HepG2 (cell line): Measurements from ENCODE around the gene RMI2. TPM values are rescaled to one million over a fixed set of nuclear protein-coding genes. Genes with fewer than 3 reads are reported as not detected.

Experiments
- CCAR2 ChIP-seq: fragments of 200-400 bp; formaldehyde crosslinking; optimal IDR thresholded peaks from 2 replicates; pipeline ENCODE3; 2018; ENCODE audit warnings: low read depth, mild to moderate bottlenecking, low read length, moderate library complexity
- GTF3A ChIP-seq: sonication (generic); formaldehyde crosslinking; conservative IDR thresholded peaks from 2 replicates; pipeline ENCODE4 v1.4.0; 2020; ENCODE audit warnings: mild to moderate bottlenecking, missing genetic modification reagents
- KLF15 ChIP-seq: sonication (generic); formaldehyde crosslinking; IDR thresholded peaks from 2 replicates; pipeline ENCODE4 v1.8.1; 2023; ENCODE audit warnings: borderline replicate concordance, mild to moderate bottlenecking, inconsistent platforms, missing genetic modification reagents, mixed read lengths
- NAIF1 ChIP-seq: sonication (generic); formaldehyde crosslinking; IDR thresholded peaks from 2 replicates; pipeline ENCODE4 v1.5.0; 2020; ENCODE audit warnings: mild to moderate bottlenecking, missing genetic modification reagents, borderline replicate concordance
- NFYB ChIP-seq: sonication (generic); formaldehyde crosslinking; IDR thresholded peaks from 2 replicates; pipeline ENCODE4 v1.4.0; 2020; ENCODE audit warnings: missing genetic modification reagents
- RORA ChIP-seq: sonication (generic); formaldehyde crosslinking; IDR thresholded peaks from 2 replicates; pipeline ENCODE4 v1.5.0; 2020; ENCODE audit warnings: mild to moderate bottlenecking, missing genetic modification reagents, moderate library complexity
- TSC22D2 ChIP-seq: sonication (generic); formaldehyde crosslinking; IDR thresholded peaks from 2 replicates; pipeline ENCODE4 v1.5.1; 2020; ENCODE audit warnings: missing genetic modification reagents, mild to moderate bottlenecking, borderline replicate concordance
- WIZ ChIP-seq: sonication (generic); formaldehyde crosslinking; IDR thresholded peaks from 2 replicates; pipeline ENCODE4 v1.5.1; 2020; ENCODE audit warnings: mild to moderate bottlenecking, missing genetic modification reagents
- ZFYVE20 ChIP-seq: sonication (generic); formaldehyde crosslinking; IDR thresholded peaks from 2 replicates; pipeline ENCODE4 v1.8.0; 2023; ENCODE audit warnings: low read depth, mild to moderate bottlenecking, moderate library complexity, missing genetic modification reagents, borderline replicate concordance
- ZMYM4 ChIP-seq: sonication (generic); formaldehyde crosslinking; IDR thresholded peaks from 2 replicates; pipeline ENCODE4 v1.8.1; 2023; ENCODE audit warnings: mild to moderate bottlenecking, missing genetic modification reagents
- ZNF225 ChIP-seq: sonication (generic); formaldehyde crosslinking; IDR thresholded peaks from 2 replicates; pipeline ENCODE4 v1.4.0; 2020; ENCODE audit warnings: mild to moderate bottlenecking, missing genetic modification reagents
- ZNF510 ChIP-seq: sonication (generic); formaldehyde crosslinking; IDR thresholded peaks from 2 replicates; pipeline ENCODE4 v1.4.0; 2020; ENCODE audit warnings: low read depth, mild to moderate bottlenecking, missing genetic modification reagents
- ZNF605 ChIP-seq: sonication (generic); formaldehyde crosslinking; IDR thresholded peaks from 2 replicates; pipeline ENCODE4 v1.8.0; 2022; ENCODE audit warnings: mild to moderate bottlenecking, missing genetic modification reagents
- ZNF7 ChIP-seq: IDR thresholded peaks from 2 replicates; pipeline ENCODE4 v1.6.1; 2016; ENCODE audit warnings: missing biosample characterization, missing genetic modification reagents
- ZNF747 ChIP-seq: sonication (generic); formaldehyde crosslinking; IDR thresholded peaks from 2 replicates; pipeline ENCODE4 v1.8.1; 2023; ENCODE audit warnings: missing genetic modification reagents, mild to moderate bottlenecking, borderline replicate concordance
- ZNF749 ChIP-seq: sonication (generic); formaldehyde crosslinking; IDR thresholded peaks from 2 replicates; pipeline ENCODE4 v1.8.0; 2022; ENCODE audit warnings: mild to moderate bottlenecking, missing genetic modification reagents, moderate library complexity, borderline replicate concordance
- ZNF777 ChIP-seq: sonication (generic); formaldehyde crosslinking; IDR thresholded peaks from 2 replicates; pipeline ENCODE4 v1.4.0; 2020; ENCODE audit warnings: missing genetic modification reagents
- ZNF883 ChIP-seq: sonication (generic); formaldehyde crosslinking; IDR thresholded peaks from 2 replicates; pipeline ENCODE4 v1.5.1; 2020; ENCODE audit warnings: mild to moderate bottlenecking, missing genetic modification reagents; ENCODE audit errors: not compliant biosample characterization
- polyA plus RNA-seq, 8 experiments: library from polyadenylated mRNA; depleted of rRNA in 3 of 8; stranded (reverse) in 7 of 8; unstranded in 1 of 8; fragments of >200 nt; fragmentation: Illumina TruSeq in 4 of 8; extraction: Trizol in 4 of 8; gene quantifications; 2 replicates each; pipeline versions ENCODE4 v1.2.1 to v1.2.3, GENCODE V29; 2011 to 2016; ENCODE audit warnings: low read depth in 4 of 8, missing spikeins in 1 of 8, mixed read lengths in 1 of 8; ENCODE audit not compliant: insufficient read depth in 1 of 8
- total RNA-seq, 5 experiments: library from RNA; depleted of rRNA; stranded (reverse); fragments of >200 nt; fragmentation: Illumina TruSeq; extraction: Trizol; gene quantifications; 2 replicates each; pipeline ENCODE4 v1.2.3, GENCODE V29; 2016; ENCODE audit warnings: low read depth in 1 of 5
- TF ChIP-seq, protein P1 (sequence below): IDR thresholded peaks from 2 replicates; pipeline ENCODE4 v1.6.1; 2016; ENCODE audit warnings: control low read depth
- TF ChIP-seq, protein P2 (sequence below): sonication (generic); formaldehyde crosslinking; IDR thresholded peaks from 2 replicates; pipeline ENCODE4 v1.5.0; 2020; ENCODE audit warnings: mild to moderate bottlenecking, low read depth, missing genetic modification reagents, borderline replicate concordance
- TF ChIP-seq, protein P3 (sequence below): sonication (generic); formaldehyde crosslinking; IDR thresholded peaks from 2 replicates; pipeline ENCODE4 v1.8.0; 2022; ENCODE audit warnings: missing genetic modification reagents, low read depth, mild to moderate bottlenecking, borderline replicate concordance
- TF ChIP-seq, protein P4 (sequence below): sonication (generic); formaldehyde crosslinking; IDR thresholded peaks from 2 replicates; pipeline ENCODE4 v1.5.1; 2020; ENCODE audit warnings: mild to moderate bottlenecking, missing genetic modification reagents, borderline replicate concordance

Gene RMI2
- total and polyA plus RNA-seq, 2 of the 13 experiments (the other 11 are each of a cell fraction or from before 2014, with no cell fraction given), result 24.5 to 55.7 TPM

DNA sequence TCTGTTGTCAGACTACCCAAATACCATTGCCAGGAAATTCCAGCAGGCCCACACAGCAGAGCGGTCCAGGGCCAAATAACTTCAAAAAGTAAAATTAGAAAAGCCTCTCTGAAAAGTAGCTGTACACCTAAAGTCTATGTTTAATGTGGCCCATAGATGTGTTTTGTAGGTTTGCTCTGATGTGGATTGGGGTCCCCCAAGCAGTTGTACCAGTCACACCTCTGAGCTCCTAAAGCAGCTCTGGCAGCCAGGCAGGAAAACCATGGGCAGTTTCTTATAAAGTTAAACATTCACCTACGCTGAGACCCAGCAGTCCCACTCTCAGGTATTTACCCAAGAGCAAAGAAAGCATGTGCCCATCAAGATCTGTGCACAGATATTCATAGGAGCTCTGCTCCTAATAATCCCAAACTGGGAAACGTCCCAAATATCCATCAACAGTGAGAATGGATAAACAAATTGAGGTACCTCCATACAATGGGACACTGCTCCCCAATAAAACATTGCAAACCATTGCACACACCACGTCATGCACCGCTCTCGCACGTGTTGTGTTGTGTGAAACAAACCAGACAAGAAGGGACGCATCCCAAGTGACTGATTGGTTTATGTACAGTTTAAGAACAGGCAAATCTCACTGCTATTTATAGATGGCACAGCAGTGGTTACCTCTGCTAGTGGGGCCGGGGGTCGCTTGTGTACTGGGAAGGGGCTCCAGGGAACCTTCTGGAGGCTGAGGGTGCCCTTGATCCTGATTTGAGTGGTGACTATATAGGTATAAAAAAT lies 48.4 kb upstream of the RMI2 start (continued):
- TF ChIP-seq, protein P1, sequence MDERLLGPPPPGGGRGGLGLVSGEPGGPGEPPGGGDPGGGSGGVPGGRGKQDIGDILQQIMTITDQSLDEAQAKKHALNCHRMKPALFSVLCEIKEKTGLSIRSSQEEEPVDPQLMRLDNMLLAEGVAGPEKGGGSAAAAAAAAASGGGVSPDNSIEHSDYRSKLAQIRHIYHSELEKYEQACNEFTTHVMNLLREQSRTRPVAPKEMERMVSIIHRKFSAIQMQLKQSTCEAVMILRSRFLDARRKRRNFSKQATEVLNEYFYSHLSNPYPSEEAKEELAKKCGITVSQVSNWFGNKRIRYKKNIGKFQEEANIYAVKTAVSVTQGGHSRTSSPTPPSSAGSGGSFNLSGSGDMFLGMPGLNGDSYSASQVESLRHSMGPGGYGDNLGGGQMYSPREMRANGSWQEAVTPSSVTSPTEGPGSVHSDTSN (CRISPR knock-in tag), result peak; percentile 83
- TF ChIP-seq WIZ (CRISPR knock-in tag) (no peak), ZNF225 (no peak; the same call in 1 of the 2 replicates), NAIF1 (CRISPR knock-in tag) (peak; percentile 61), KLF15 (CRISPR knock-in tag) (no peak; the same call in 1 of the 2 replicates), ZNF605 (peak; percentile 26), ZMYM4 (CRISPR knock-in tag) (peak; percentile 58; the same call in 1 of the 2 replicates), ZNF7 (CRISPR knock-in tag) (no peak), ZFYVE20 (no peak), ZNF510 (peak; percentile 91), RORA (CRISPR knock-in tag) (no peak), ZNF883 (no peak), CCAR2 (no peak), ZNF777 (CRISPR knock-in tag) (no peak), GTF3A (CRISPR knock-in tag) (0 out of 2 replicates have a peak, but pooled peaks have one; percentile 50), NFYB (peak; percentile 38; the same call in 1 of the 2 replicates), ZNF747 (CRISPR knock-in tag) (0 out of 2 replicates have a peak, but pooled peaks have one; percentile 2), ZNF749 (CRISPR knock-in tag) (no peak), TSC22D2 (CRISPR knock-in tag) (peak; percentile 67)
- TF ChIP-seq, protein P2, sequence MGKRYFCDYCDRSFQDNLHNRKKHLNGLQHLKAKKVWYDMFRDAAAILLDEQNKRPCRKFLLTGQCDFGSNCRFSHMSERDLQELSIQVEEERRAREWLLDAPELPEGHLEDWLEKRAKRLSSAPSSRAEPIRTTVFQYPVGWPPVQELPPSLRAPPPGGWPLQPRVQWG (CRISPR knock-in tag), result no peak
- TF ChIP-seq, protein P3, sequence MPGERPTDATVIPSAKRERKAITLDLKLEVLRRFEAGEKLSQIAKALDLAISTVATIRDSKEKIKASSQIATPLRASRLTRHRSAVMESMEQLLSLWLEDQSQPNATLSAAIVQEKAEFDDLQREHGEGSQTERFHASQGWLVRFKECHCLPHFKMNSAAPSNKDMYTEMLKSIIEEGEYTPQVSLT, result peak; percentile 17; the same call in 1 of the 2 replicates
- TF ChIP-seq, protein P4, sequence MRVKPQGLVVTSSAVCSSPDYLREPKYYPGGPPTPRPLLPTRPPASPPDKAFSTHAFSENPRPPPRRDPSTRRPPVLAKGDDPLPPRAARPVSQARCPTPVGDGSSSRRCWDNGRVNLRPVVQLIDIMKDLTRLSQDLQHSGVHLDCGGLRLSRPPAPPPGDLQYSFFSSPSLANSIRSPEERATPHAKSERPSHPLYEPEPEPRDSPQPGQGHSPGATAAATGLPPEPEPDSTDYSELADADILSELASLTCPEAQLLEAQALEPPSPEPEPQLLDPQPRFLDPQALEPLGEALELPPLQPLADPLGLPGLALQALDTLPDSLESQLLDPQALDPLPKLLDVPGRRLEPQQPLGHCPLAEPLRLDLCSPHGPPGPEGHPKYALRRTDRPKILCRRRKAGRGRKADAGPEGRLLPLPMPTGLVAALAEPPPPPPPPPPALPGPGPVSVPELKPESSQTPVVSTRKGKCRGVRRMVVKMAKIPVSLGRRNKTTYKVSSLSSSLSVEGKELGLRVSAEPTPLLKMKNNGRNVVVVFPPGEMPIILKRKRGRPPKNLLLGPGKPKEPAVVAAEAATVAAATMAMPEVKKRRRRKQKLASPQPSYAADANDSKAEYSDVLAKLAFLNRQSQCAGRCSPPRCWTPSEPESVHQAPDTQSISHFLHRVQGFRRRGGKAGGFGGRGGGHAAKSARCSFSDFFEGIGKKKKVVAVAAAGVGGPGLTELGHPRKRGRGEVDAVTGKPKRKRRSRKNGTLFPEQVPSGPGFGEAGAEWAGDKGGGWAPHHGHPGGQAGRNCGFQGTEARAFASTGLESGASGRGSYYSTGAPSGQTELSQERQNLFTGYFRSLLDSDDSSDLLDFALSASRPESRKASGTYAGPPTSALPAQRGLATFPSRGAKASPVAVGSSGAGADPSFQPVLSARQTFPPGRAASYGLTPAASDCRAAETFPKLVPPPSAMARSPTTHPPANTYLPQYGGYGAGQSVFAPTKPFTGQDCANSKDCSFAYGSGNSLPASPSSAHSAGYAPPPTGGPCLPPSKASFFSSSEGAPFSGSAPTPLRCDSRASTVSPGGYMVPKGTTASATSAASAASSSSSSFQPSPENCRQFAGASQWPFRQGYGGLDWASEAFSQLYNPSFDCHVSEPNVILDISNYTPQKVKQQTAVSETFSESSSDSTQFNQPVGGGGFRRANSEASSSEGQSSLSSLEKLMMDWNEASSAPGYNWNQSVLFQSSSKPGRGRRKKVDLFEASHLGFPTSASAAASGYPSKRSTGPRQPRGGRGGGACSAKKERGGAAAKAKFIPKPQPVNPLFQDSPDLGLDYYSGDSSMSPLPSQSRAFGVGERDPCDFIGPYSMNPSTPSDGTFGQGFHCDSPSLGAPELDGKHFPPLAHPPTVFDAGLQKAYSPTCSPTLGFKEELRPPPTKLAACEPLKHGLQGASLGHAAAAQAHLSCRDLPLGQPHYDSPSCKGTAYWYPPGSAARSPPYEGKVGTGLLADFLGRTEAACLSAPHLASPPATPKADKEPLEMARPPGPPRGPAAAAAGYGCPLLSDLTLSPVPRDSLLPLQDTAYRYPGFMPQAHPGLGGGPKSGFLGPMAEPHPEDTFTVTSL (CRISPR knock-in tag), result peak; percentile 28; the same call in 1 of the 2 replicates
